ENCODE measurements around the gene RAPH1. TPM values are rescaled to one million over a fixed set of nuclear protein-coding genes. Genes with fewer than 3 reads are reported as not detected.
"Not testable (repeated sequence)": the region's sequence is repeated elsewhere in the genome, so short reads cannot be mapped to it uniquely, and the experiment has no call there.

Gene RAPH1
- total RNA-seq, 1 experiment from 2014 or later = 29.7 TPM

GRCh38 chr2:203510256-203510940 is 24.7 kb downstream of the RAPH1 start:
- no TSS peak for BruUV-seq (replicated peaks)

DNA sequence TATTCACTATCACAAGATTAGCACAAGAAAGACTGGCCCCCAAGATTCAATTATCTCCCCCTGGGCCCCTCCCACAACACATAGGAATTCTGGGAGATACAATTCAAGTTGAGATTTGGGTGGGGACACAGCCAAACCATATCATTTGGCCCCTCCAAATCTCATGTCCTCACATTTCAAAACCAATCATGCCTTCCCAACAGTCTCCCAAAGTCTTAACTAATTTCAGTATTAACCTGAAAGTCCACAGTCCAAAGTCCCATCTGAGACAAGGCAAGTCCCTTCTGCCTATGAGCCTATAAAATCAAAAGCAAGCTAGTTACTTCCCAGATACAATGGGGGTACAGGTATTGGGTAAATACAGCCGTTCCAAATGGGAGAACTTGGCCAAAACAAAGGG is 31.6 kb downstream of the RAPH1 start:
- H3K9me3 ChIP-seq (ENCODE audit: low read depth, low read length, poor library complexity, severe bottlenecking); CTCF ChIA-PET; H3K4me3 ChIP-seq (ENCODE audit: low read depth, low read length, poor library complexity, severe bottlenecking); DNase-seq (ENCODE audit: low spot score); H3K36me3 ChIP-seq (ENCODE audit: insufficient read depth, low read length, poor library complexity, severe bottlenecking); BruUV-seq (replicated peaks); H3K27ac ChIP-seq (ENCODE audit: low read depth, low read length, poor library complexity, severe bottlenecking); H3K4me1 ChIP-seq (ENCODE audit: insufficient read depth, low read length, poor library complexity, severe bottlenecking); POLR2A ChIA-PET (ENCODE audit: low non-redundant PET); H3K27me3 ChIP-seq (replicated peaks; ENCODE audit: insufficient read depth, low read depth, low read length, poor library complexity); intact Hi-C loops (cut with micrococcal nuclease; ENCODE audit: unreplicated experiment): not testable (repeated sequence)

More at GRCh38 chr2:203510256-203510940, 24.7 kb downstream of the RAPH1 start:
- intact Hi-C loops (cut with micrococcal nuclease; ENCODE audit: unreplicated experiment) = no loop called here
- ChIA-PET CTCF (interaction anchor here (0.7 kb wide), 1 partner anchor 184 kb away, joined by 5 read pairs; no protein-coding TSS in a partner anchor), POLR2A (ENCODE audit: low non-redundant PET) (no interaction called here)
- Histone ChIP-seq H3K4me3 (ENCODE audit: low read depth, low read length, poor library complexity, severe bottlenecking) (no peak overlapping the region), H3K9me3 (ENCODE audit: low read depth, low read length, poor library complexity, severe bottlenecking) (peaks cover 5% of the 10 kb centered on the region), H3K27ac (ENCODE audit: low read depth, low read length, poor library complexity, severe bottlenecking) (no peak overlapping the region), H3K36me3 (ENCODE audit: insufficient read depth, low read length, poor library complexity, severe bottlenecking) (peaks cover 4% of the 10 kb centered on the region), H3K4me1 (ENCODE audit: insufficient read depth, low read length, poor library complexity, severe bottlenecking) (no peaks in the 10 kb centered on the region), H3K27me3 (replicated peaks; ENCODE audit: insufficient read depth, low read depth, low read length, poor library complexity) (no peaks in the 10 kb centered on the region)
- no peak for TF ChIP-seq EZH2 (IDR thresholded peaks at IDR 0.05; ENCODE audit: borderline replicate concordance, low read depth, low read length, poor library complexity, severe bottlenecking)
- TF ChIP-seq CTCF (conservative IDR thresholded peaks at IDR 0.05; ENCODE audit: low read depth, low read length) = no peak
- no peak for DNase-seq (ENCODE audit: low spot score)

GRCh38 chr2:203501873-203502272 is 33.2 kb downstream of the RAPH1 start:
- Histone ChIP-seq H3K4me1 (ENCODE audit: insufficient read depth, low read length, poor library complexity, severe bottlenecking) (peaks cover 10% of the 10 kb centered on the region), H3K9me3 (ENCODE audit: low read depth, low read length, poor library complexity, severe bottlenecking) (peaks cover 5% of the 10 kb centered on the region), H3K27ac (ENCODE audit: low read depth, low read length, poor library complexity, severe bottlenecking) (no peak overlapping the region), H3K4me3 (ENCODE audit: low read depth, low read length, poor library complexity, severe bottlenecking) (no peak overlapping the region), H3K36me3 (ENCODE audit: insufficient read depth, low read length, poor library complexity, severe bottlenecking) (peaks cover 4% of the 10 kb centered on the region), H3K27me3 (replicated peaks; ENCODE audit: insufficient read depth, low read depth, low read length, poor library complexity) (no peaks in the 10 kb centered on the region)
- TF ChIP-seq EZH2 (IDR thresholded peaks at IDR 0.05; ENCODE audit: borderline replicate concordance, low read depth, low read length, poor library complexity, severe bottlenecking) (no peak), CTCF (conservative IDR thresholded peaks at IDR 0.05; ENCODE audit: low read depth, low read length) (no peak)
- POLR2A ChIA-PET (ENCODE audit: low non-redundant PET) = interaction anchor here (0.6 kb wide), 1 partner anchor 433 kb away, joined by 3 read pairs; no protein-coding TSS in a partner anchor
- BruUV-seq (replicated peaks) = no TSS peak
- CTCF ChIA-PET = interaction anchor here (0.6 kb wide), 1 partner anchor 478 kb away, joined by 3 read pairs; no protein-coding TSS in a partner anchor
- intact Hi-C loops (cut with micrococcal nuclease; ENCODE audit: unreplicated experiment) = no loop called here
- DNase-seq (ENCODE audit: low spot score) = no peak

DNA sequence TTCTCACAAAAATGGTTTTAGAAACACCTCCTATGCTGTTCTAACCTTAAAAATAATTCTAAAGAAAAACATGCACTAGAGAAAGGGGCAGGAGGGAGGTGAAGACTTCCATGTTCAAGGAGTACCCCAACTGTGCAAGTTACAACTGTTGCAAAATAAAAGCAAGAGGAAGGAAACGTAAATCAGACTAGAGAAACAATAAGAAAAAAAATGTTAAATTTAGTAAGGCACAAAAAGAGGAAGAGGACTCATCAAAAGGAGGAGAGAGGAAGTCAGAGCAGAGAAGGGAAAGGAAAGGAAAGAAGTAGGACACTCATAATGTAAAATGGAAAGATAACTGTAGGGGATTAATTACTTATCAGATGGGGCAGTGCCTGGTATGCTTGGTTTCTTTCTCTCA is 34.1 kb downstream of the RAPH1 start:
- DNase-seq (ENCODE audit: low spot score) = no peak
- no peak for TF ChIP-seq CTCF (conservative IDR thresholded peaks at IDR 0.05; ENCODE audit: low read depth, low read length)
- no peak for TF ChIP-seq EZH2 (IDR thresholded peaks at IDR 0.05; ENCODE audit: borderline replicate concordance, low read depth, low read length, poor library complexity, severe bottlenecking)
- peaks cover 10% of the 10 kb centered on the region for H3K4me1 ChIP-seq (ENCODE audit: insufficient read depth, low read length, poor library complexity, severe bottlenecking)
- no peak overlapping the region for H3K27ac ChIP-seq (ENCODE audit: low read depth, low read length, poor library complexity, severe bottlenecking)
- peaks cover 4% of the 10 kb centered on the region for H3K9me3 ChIP-seq (ENCODE audit: low read depth, low read length, poor library complexity, severe bottlenecking)
- BruUV-seq (replicated peaks) = no TSS peak
- no peaks in the 10 kb centered on the region for H3K27me3 ChIP-seq (replicated peaks; ENCODE audit: insufficient read depth, low read depth, low read length, poor library complexity)
- intact Hi-C loops (cut with micrococcal nuclease; ENCODE audit: unreplicated experiment) = no loop called here
- H3K36me3 ChIP-seq (ENCODE audit: insufficient read depth, low read length, poor library complexity, severe bottlenecking) = peaks cover 4% of the 10 kb centered on the region
- POLR2A ChIA-PET (ENCODE audit: low non-redundant PET) = interaction anchor here (0.6 kb wide), 1 partner anchor 434 kb away, joined by 3 read pairs; no protein-coding TSS in a partner anchor
- H3K4me3 ChIP-seq (ENCODE audit: low read depth, low read length, poor library complexity, severe bottlenecking) = no peak overlapping the region
- CTCF ChIA-PET = no interaction called here
